ENCODE data around the gene TFE3.

The TFE3 gene

DNA sequence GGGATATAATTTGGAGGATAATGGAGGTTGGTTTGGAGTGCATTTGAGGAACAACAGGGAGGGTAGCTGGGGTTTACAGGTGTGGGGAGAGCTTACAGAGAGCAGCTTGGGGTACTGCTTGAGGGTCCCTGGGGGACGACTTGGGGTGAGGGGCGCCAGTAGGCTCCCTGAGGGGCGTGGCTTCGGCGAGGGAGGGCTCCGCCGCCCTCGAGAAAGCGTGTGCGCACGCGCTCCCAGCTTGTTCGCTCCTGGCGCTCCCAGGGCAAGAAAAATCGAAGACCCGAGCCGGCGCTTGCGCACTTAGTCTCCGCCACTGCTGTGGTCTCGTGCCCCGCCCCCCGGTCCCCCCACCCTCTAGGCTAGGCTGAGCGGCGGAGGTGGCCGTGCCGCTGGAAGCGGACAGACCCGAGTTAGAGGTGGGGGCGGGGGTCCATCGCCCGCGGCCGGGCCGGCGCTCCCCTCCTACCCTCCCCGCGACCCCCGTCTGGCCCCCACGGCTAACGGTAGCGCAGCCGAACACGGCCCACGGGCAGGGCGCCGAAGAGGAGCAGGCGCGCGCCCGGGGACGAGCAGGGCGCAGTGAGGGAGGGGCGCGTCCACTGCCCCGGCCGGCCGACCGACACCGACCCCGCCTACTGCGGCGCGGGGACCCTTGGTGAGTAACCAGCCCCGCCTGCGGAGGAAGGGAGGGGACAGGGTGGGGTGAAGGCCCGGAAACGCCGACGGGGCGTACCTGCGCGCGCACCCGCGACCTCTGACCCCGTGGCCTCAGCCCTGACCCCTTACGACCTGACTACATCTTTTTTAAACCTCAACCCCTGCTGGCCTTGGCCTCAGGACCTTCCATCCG is 10.3 kb upstream of the TFE3 start:
- in situ Hi-C loops (cut with MboI; ENCODE audit: low sequenced_read_pairs) = no loop called here
- Histone ChIP-seq H3K36me3 (replicated peaks) (no peaks in the 10 kb centered on the region; the same call in 1 of the 2 replicates), H3K4me3 (peak overlapping the region; percentile 55), H3K9me3 (0 out of 2 replicates have a peak, but pooled peaks cover 5% of the 10 kb centered on the region), H3K27me3 (ENCODE audit: low read depth) (no peaks in the 10 kb centered on the region), H3K4me1 (peaks cover 7% of the 10 kb centered on the region; the same call in 1 of the 2 replicates)
- peak; percentile 83 to 94 for DNase-seq (ENCODE audit: low spot score in 2 of 2)

DNA sequence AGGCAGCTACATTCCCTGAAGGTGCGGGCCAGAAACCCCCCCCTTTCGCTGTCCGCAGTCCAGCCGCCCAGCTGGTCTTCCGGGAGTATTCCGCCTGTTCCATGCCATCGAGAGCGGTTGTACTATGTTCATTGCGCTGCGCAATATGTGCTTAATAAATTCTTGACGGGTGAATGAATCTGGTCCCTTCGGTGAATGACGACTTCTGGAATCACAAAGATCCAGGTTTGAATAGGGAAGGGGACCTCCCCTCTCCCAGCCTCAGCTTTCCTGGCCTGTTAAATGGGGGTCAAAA is 777 bp upstream of the TFE3 start:
- peak overlapping the region; percentile 21 for H3K4me3 ChIP-seq
- in situ Hi-C loops (cut with MboI; ENCODE audit: low sequenced_read_pairs) = no loop called here

DNA sequence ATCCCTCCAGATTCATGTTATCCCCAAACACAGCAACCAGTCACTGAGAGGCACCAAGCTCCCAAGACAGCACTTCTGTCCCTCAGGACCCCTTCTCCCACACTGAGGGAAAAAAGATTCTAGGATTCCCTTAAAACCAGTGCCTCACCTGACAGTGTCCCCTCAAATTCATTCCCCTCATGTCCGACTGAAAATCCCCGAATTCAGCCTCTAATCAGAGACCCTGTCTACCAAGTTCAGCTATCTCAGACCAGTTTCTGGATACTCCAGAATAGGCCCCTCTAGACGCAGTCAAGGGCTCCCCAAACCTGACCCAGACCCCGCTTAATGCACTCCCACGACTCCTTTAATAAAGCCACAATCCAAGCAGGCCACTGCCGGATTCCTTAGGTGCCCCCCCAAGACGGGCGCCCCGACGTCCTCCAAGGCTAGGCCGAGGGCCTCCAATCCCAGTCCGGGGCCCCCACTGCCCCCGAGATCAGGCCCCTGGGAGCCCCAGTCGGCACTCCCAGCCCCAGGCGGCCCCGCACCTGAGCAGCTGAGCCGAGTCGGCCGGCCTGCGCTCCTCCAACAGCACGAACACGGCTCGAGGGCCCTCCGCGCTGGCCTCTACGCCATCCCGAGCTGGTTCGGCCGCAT is 457 bp downstream of the TFE3 start:
- in situ Hi-C loops (cut with MboI; ENCODE audit: low sequenced_read_pairs) = no loop called here
- peaks cover 20% of the 10 kb centered on the region for H3K36me3 ChIP-seq (replicated peaks)
- no peaks in the 10 kb centered on the region for H3K9me3 ChIP-seq
- H3K4me1 ChIP-seq = peaks cover 13% of the 10 kb centered on the region
- no peak for DNase-seq (ENCODE audit: low spot score in 2 of 2)
- peak overlapping the region; percentile 69 for H3K4me3 ChIP-seq
- H3K27me3 ChIP-seq (ENCODE audit: low read depth) = no peaks in the 10 kb centered on the region

More for the DNA sequence above, 777 bp upstream of the TFE3 start:
- Histone ChIP-seq H3K27me3 (ENCODE audit: low read depth) (no peaks in the 10 kb centered on the region), H3K4me1 (peaks cover 13% of the 10 kb centered on the region), H3K9me3 (no peaks in the 10 kb centered on the region), H3K36me3 (replicated peaks) (peaks cover 8% of the 10 kb centered on the region)
- DNase-seq (ENCODE audit: low spot score in 2 of 2) = no peak

DNA sequence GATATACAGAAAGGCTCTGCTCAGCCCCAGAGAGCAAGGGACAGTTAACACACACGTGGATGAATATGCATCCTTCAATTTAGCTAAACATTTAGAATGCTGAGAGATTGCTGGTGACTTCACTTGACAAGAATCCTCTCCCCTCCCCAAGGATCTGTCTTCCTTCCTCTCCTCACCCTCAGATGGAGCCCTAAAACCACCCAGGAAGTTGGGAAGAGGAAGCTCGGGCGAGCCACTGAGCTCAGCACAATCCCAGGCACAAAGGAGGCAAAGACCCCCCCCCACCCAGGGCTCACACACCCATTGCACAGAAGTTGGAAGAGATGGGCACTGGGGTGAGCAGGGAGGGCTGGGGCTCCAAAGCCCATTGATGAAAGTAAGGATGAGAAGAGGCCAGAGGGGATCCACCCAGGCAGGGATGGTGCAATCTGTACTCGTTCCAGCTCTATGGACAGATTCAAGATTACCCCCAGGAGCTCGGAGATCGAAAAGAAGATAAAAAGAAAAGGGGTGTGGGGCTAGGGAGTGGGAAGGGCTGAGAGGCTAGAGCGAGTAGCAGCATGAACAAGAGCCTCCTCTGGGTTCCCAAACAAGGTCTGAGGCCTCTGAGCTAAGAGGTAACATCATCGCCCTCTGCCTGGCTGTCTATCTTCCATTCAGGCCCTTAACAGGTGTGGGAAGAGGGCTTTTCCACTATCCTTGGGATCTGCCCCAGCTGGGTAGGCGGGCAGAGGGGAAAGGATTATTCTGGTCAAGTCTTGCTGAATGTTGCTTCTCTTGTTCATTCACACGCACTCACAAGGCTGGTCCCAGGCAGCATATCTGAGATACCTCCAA is 1.2 kb downstream of the TFE3 start:
- no peaks in the 10 kb centered on the region for H3K27me3 ChIP-seq (ENCODE audit: low read depth)
- H3K36me3 ChIP-seq (replicated peaks) = peaks cover 27% of the 10 kb centered on the region
- in situ Hi-C loops (cut with MboI; ENCODE audit: low sequenced_read_pairs) = no loop called here
- H3K9me3 ChIP-seq = no peaks in the 10 kb centered on the region
- H3K4me1 ChIP-seq = peaks cover 13% of the 10 kb centered on the region
- H3K4me3 ChIP-seq = peak overlapping the region; percentile 69
- peak; percentile 36 to 62 for DNase-seq (ENCODE audit: low spot score in 2 of 2)

DNA sequence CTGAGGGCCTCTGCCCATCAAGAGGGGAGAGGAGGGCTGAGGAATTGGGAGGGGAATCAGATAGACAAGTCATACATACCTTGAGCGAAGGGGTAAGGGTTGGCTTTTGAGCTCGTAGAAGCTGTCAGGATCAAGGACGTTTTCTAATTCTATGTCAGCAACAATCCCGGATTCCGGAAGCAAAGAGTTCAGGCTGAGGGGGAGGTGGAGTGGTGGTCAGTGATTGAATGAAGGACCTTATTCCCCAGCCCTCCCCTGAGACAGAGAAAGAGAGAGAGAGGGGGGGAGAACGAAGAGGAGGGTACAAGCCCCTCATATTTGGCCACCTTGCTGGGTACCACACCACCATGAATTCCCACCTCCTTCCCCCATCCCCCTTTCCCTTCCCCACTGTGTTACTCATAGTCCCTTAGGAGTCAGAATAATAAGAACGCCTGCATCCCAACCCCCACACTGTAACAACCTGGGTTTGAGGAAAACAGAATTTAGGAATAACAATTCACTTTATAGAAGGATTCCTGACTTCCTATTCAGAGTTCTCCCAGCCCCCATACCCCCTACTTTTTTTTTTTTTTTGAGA is 2.7 kb downstream of the TFE3 start:
- Histone ChIP-seq H3K9me3 (no peaks in the 10 kb centered on the region), H3K4me1 (peaks cover 13% of the 10 kb centered on the region), H3K4me3 (peak overlapping the region; percentile 69), H3K27me3 (ENCODE audit: low read depth) (no peaks in the 10 kb centered on the region), H3K36me3 (replicated peaks) (peaks cover 40% of the 10 kb centered on the region)
- in situ Hi-C loops (cut with MboI; ENCODE audit: low sequenced_read_pairs) = no loop called here
- DNase-seq (ENCODE audit: low spot score in 2 of 2) = peak; percentile 56 to 61

DNA sequence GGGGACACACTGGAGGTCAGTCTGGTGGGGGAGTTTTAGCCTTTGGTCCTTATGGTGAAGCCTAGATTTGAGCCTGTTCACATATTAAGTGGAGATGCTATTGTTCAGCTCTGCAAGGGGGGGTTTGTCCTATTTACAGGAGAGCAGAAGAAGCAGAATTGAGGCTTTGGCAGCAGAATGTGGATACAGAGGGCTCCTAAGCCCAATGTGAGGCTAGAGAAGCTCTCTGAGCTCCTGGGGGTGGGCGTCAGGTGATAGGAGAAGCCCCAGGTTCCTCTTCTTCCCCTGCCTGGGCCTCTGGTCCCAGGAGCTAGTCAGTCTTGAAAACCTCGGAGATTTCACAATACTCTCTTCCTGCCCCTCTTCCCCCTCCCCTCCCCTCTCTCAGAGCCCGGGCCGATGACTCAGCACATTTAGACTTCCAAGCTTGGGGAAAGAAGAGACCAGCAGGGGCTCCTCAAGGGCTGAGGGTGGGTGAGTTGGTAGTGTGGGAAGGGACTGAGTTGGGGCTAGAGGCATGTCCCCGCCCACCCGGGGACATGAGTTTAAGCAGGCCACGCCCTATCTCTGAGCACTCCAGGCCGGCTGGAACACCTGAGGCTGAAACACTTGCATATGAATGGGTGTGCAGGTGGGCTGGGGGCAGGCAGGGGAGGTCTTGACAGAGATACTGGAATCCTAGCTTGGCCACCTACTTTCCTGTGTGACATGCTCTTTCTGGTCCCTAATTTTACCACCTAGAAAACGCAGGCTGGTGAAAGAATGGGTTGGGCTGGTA is 3.4 kb downstream of the TFE3 start:
- in situ Hi-C loops (cut with MboI; ENCODE audit: low sequenced_read_pairs) = no loop called here
- Histone ChIP-seq H3K36me3 (replicated peaks) (peaks cover 43% of the 10 kb centered on the region), H3K9me3 (no peaks in the 10 kb centered on the region), H3K4me1 (peaks cover 13% of the 10 kb centered on the region), H3K4me3 (peak overlapping the region; percentile 69), H3K27me3 (ENCODE audit: low read depth) (no peaks in the 10 kb centered on the region)
- DNase-seq (ENCODE audit: low spot score in 2 of 2) = peak; percentile 95 to 96

DNA sequence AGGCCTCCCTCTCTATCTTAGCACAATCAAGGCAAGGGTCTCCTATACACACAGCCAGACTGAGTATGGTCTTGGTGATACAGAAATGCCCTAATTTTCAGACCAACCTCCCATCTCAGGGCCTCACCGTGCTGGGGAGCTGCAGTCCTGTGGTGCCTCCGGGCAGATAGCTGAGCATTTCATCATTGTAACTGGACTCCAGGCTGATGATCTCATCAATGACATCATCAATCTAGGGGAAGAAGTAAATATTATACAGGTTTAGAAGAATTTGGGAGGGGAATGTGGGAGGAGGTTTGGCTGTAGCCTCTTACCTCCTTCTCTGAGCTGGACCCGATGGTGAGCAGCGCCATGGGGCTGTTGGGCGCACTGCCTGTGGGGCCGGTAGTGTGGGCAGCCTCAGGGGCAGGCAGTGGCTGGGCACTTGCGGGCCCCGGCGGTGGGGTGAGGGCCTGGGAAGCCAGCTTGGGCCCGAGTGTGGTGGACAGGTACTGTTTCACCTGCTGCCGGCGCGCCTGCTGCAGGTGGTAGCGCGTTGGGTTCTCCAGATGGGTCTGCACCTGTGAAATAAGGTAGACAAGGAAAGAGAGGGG is 5.2 kb downstream of the TFE3 start:
- peaks cover 61% of the 10 kb centered on the region for H3K36me3 ChIP-seq (replicated peaks)
- H3K9me3 ChIP-seq = no peaks in the 10 kb centered on the region
- in situ Hi-C loops (cut with MboI; ENCODE audit: low sequenced_read_pairs) = no loop called here
- H3K4me1 ChIP-seq = peaks cover 13% of the 10 kb centered on the region
- H3K4me3 ChIP-seq = no peak overlapping the region
- no peak for DNase-seq (ENCODE audit: low spot score in 2 of 2)
- no peaks in the 10 kb centered on the region for H3K27me3 ChIP-seq (ENCODE audit: low read depth)

DNA sequence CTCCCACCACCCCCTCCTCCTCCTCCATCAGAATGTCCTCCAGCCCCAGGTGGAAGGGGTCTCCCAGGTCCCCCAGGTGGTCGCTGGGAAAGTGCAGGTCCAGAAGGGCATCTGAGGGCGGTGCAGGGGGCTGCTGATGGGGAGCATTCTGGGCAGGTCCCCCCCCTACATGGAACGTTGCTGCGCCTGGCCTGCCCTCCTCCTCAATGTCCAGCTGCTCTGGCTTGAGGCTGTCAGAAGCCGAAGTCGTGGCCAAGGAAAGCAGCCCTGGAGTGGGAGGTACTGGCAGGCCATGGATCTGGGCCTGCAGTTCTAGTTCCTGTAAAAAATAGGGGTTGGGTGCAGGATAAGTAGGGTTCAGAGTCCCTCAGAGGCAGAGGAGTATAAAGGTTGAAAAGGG is 12.9 kb downstream of the TFE3 start:
- no peaks in the 10 kb centered on the region for H3K9me3 ChIP-seq
- no peaks in the 10 kb centered on the region for H3K27me3 ChIP-seq (ENCODE audit: low read depth)
- no peak for DNase-seq (ENCODE audit: low spot score in 2 of 2)
- no peaks in the 10 kb centered on the region for H3K4me1 ChIP-seq
- H3K4me3 ChIP-seq = no peak overlapping the region
- H3K36me3 ChIP-seq (replicated peaks) = peaks cover 60% of the 10 kb centered on the region
- in situ Hi-C loops (cut with MboI; ENCODE audit: low sequenced_read_pairs) = no loop called here

DNA sequence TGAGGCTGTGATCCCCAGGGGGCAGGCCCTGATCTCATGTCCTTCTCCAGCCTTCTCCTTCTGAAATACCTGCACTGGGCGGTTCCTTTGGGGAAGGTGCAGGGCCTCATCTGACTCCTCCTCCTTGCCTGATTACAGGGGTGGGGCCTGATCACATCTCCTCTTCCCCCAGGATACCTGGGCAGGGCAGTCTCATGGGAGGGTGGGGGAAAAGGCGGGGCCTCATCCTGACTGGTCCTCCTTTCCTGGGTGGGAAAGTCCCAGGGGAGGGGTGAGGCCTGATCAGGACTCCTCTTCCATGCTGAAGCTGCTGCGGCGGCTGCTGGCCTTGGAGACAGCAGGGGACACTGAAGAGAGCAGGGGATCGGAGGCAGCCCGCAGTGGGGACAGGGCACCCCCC is 13.3 kb downstream of the TFE3 start:
- no peak for DNase-seq (ENCODE audit: low spot score in 2 of 2)
- Histone ChIP-seq H3K9me3 (no peaks in the 10 kb centered on the region), H3K27me3 (ENCODE audit: low read depth) (no peaks in the 10 kb centered on the region), H3K36me3 (replicated peaks) (peaks cover 59% of the 10 kb centered on the region), H3K4me1 (no peaks in the 10 kb centered on the region), H3K4me3 (no peak overlapping the region)
- in situ Hi-C loops (cut with MboI; ENCODE audit: low sequenced_read_pairs) = no loop called here

DNA sequence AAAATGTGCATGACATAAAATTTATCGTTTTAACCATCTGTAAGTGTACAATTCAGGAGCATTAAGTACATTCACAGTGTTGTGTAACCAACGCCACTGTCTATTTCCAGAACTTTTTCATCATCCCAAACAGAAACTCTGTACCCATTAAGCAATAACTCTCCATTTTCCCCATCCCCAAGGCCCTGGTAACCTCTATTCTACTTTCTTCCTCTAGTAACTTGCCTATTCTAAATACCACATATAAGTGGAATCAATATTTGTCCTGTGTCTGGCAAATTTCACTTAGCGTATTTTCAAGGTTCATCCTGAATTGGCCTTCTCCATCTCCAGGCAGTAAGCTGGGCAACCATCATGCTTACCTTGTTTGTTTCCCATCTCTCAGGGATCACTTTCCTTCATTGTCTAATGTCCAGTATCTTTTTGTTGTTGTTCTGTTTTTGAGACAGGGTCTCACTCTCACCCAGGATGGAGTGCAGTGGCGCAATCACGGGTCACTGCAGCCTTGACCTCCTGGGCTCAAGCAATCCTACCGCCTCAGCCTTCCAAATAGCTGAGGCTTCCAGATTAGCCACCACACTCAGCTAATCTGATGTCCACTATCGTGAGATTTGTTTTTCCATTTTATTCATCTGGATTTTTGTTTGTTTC is 23.4 kb downstream of the TFE3 start:
- H3K4me3 ChIP-seq = no peak overlapping the region
- in situ Hi-C loops (cut with MboI; ENCODE audit: low sequenced_read_pairs) = no loop called here
- no peak for DNase-seq (ENCODE audit: low spot score in 2 of 2)
- H3K4me1 ChIP-seq = no peaks in the 10 kb centered on the region
- no peaks in the 10 kb centered on the region for H3K9me3 ChIP-seq
- H3K27me3 ChIP-seq (ENCODE audit: low read depth) = no peaks in the 10 kb centered on the region
- peaks cover 4% of the 10 kb centered on the region for H3K36me3 ChIP-seq (replicated peaks)

DNA sequence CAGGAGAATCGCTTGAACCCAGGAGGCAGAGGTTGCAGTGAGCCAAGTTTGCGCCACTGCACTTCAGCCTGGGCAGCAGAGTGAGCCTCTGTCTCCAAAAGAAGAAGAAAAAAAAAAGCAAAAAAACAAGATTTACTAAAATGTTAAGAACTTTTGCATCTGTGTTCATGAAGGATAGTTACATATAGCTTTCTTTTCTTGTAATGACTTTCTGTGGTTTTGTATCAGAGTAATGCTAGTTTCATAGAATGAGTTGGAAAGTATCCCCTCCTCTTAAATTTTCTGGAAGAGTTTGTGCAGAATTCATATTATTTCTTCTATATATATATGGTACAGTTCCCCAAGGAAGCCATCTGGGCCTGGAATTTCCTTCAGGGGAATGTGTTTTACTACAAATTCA is 24.1 kb downstream of the TFE3 start:
- Histone ChIP-seq H3K4me3 (no peak overlapping the region), H3K36me3 (replicated peaks) (no peaks in the 10 kb centered on the region; the same call in 1 of the 2 replicates), H3K27me3 (ENCODE audit: low read depth) (no peaks in the 10 kb centered on the region), H3K9me3 (no peaks in the 10 kb centered on the region), H3K4me1 (no peaks in the 10 kb centered on the region)
- no peak for DNase-seq (ENCODE audit: low spot score in 2 of 2)
- in situ Hi-C loops (cut with MboI; ENCODE audit: low sequenced_read_pairs) = no loop called here

DNA sequence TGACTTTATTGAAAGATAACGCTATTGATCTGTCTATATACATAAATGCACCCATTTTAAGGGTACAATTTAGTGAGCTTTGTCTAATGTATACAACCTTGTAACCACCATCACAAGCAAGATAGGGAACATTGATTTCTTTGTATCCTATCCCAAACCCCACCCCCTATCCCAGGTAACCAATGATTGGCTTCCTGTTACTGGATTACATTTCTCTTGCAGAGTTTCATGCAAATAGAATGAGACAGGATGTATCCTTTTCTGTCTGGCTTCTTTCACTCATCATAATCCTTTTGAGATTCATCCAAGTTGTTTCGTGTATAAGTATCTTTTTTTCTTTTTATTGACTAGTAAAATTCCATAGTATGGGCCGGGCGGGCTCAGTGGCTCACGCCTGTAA is 39.5 kb downstream of the TFE3 start:
- no peaks in the 10 kb centered on the region for H3K27me3 ChIP-seq (ENCODE audit: low read depth)
- in situ Hi-C loops (cut with MboI; ENCODE audit: low sequenced_read_pairs) = no loop called here
- no peaks in the 10 kb centered on the region for H3K9me3 ChIP-seq
- peaks cover 7% of the 10 kb centered on the region for H3K36me3 ChIP-seq (replicated peaks)
- H3K4me3 ChIP-seq = no peak overlapping the region
- H3K4me1 ChIP-seq = peaks cover 12% of the 10 kb centered on the region
- peak; percentile 38 to 40 for DNase-seq (ENCODE audit: low spot score in 2 of 2)
